ENCODE data around the gene CACNA1H. TPM values are rescaled to one million over a fixed set of nuclear protein-coding genes. Genes with fewer than 3 reads are reported as not detected.

CACNA1H gene
- total RNA-seq, 1 donor from 2014 or later: 10.9 TPM

DNA sequence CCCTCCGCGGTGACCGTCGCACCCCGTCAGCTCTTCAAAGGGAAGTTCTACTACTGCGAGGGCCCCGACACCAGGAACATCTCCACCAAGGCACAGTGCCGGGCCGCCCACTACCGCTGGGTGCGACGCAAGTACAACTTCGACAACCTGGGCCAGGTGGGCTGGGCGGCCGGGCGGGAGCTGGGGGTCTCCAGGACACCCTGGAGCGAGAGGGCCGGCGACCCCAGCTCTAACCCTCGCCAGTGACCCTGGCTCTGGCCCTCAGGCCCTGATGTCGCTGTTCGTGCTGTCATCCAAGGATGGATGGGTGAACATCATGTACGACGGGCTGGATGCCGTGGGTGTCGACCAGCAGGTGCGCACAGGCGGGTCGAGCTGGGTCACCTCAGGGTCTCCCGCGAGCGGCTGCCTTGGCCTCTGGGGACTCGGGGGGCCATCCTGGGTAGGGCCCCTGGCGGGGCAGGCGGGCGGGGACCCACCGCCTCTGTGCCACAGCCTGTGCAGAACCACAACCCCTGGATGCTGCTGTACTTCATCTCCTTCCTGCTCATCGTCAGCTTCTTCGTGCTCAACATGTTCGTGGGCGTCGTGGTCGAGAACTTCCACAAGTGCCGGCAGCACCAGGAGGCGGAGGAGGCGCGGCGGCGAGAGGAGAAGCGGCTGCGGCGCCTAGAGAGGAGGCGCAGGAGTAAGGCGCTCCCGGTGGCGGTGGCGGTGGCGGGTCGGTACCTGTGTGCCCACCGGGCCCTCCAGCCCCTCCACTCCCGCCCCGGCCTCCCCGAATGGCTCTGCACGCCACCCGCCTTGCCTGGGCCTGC lies 58.8 kb downstream of the CACNA1H start:
- DNase-seq (no peak), ATAC-seq (no peak)
- H3K27me3 ChIP-seq: no peaks in the 10 kb centered on the region
- no peak overlapping the region for H3K4me3 ChIP-seq
- no peaks in the 10 kb centered on the region for H3K9me3 ChIP-seq
- intact Hi-C loops (cut with DNase I): no loop called here
- H3K4me1 ChIP-seq: no peaks in the 10 kb centered on the region
- no peaks in the 10 kb centered on the region for H3K36me3 ChIP-seq
- TF ChIP-seq, protein P1, sequence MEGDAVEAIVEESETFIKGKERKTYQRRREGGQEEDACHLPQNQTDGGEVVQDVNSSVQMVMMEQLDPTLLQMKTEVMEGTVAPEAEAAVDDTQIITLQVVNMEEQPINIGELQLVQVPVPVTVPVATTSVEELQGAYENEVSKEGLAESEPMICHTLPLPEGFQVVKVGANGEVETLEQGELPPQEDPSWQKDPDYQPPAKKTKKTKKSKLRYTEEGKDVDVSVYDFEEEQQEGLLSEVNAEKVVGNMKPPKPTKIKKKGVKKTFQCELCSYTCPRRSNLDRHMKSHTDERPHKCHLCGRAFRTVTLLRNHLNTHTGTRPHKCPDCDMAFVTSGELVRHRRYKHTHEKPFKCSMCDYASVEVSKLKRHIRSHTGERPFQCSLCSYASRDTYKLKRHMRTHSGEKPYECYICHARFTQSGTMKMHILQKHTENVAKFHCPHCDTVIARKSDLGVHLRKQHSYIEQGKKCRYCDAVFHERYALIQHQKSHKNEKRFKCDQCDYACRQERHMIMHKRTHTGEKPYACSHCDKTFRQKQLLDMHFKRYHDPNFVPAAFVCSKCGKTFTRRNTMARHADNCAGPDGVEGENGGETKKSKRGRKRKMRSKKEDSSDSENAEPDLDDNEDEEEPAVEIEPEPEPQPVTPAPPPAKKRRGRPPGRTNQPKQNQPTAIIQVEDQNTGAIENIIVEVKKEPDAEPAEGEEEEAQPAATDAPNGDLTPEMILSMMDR (IDR thresholded peaks at IDR 0.05): no peak
- H3K27ac ChIP-seq: no peak overlapping the region

DNA sequence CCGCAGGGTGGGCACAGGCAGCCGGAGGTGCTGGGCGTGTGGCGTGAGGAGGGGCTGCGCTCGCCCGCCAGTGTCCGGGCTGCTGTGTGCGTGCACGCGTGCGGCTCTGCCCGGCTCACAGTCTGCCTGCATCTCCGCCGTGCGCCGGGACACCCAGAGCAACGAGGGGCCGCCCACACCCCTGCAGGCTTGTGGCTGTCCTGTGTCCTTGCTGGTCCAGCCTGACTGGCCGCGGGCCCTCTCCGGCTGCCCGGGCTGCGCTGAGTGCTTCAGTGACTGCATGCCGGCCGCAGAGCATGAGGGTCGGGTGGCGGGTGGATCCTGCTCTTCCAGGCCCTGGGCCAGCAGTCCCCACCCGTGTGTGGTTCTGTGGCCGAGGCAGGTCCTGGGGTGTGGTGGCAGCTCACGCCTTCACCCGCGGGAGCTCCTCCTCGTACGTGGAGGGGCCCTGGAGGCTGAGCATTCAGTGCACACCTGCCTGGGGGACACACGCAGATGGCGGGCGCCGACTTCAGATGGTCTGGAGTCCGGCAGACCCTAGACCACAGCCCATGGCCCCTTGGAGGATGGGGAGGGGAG lies 59.8 kb downstream of the CACNA1H start:
- intact Hi-C loops (cut with DNase I): no loop called here
- ATAC-seq (no peak), DNase-seq (no peak)
- no peak overlapping the region for H3K27ac ChIP-seq
- H3K27me3 ChIP-seq: no peaks in the 10 kb centered on the region
- no peak overlapping the region for H3K4me3 ChIP-seq
- no peaks in the 10 kb centered on the region for H3K36me3 ChIP-seq
- no peaks in the 10 kb centered on the region for H3K4me1 ChIP-seq
- no peaks in the 10 kb centered on the region for H3K9me3 ChIP-seq
- TF ChIP-seq, protein P1 (IDR thresholded peaks at IDR 0.05): no peak

DNA sequence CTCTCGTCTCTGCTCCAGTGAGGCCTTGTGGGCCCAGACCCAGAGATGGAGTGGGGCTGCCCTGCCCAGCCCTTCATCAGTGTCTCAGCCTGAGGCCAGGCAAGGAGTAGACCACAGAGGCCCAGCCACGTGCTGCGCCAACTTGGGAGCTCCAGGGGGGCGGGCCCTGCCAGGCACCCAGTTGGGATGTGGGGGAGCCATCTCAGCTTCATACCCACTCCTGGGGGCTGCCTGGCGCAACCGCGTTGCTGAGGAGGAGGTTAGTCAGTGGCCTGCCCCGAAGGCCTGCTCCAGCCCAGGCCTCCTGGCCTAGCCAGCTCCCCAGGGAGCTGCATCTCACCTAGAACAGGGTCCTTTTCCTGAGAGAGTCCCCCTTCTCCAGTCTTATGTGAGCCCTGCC lies 60.3 kb downstream of the CACNA1H start:
- Histone ChIP-seq H3K4me3 (no peak overlapping the region), H3K27ac (no peak overlapping the region), H3K9me3 (no peaks in the 10 kb centered on the region), H3K36me3 (no peaks in the 10 kb centered on the region), H3K4me1 (no peaks in the 10 kb centered on the region), H3K27me3 (no peaks in the 10 kb centered on the region)
- no peak for DNase-seq
- intact Hi-C loops (cut with DNase I): no loop called here
- ATAC-seq: no peak
- TF ChIP-seq, protein P1 (IDR thresholded peaks at IDR 0.05): no peak

DNA sequence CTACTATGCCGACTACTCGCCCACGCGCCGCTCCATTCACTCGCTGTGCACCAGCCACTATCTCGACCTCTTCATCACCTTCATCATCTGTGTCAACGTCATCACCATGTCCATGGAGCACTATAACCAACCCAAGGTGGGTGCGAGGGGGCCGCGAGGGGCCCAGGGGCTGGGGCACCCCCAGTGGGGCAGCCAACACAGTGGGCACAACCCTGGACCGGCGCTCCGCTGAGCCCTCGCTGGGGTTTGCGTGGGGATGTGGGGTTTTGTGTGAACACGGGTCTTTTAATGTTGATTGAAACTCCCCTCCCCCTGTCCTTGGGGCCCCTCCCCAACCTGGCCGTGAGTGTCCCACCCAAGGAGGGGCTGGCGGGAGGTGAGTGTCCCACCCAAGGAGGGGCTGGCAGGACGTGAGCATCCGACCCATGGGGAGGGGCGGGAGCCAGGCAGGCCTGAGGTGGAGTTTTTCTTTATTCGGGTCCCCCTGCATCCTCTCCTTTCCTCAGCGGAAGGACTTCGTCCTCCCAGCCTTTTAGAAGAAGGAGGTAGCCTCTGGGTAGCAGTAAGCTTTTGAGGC lies 61.0 kb downstream of the CACNA1H start:
- intact Hi-C loops (cut with DNase I): no loop called here

DNA sequence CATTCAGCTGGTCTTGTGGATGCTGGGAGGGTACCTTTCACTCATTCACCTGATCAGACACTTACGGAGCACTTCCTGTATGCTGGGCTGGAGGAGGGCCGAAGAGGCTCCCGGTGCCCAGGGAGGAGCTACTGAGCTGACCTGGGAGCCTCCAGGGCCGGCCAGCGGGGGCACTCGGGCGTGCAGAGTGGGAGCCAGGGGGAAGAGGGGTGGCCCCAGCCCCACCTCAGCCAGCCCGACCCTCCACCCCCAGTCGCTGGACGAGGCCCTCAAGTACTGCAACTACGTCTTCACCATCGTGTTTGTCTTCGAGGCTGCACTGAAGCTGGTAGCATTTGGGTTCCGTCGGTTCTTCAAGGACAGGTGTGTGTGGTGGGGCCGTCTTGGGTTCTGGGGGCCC lies 61.8 kb downstream of the CACNA1H start:
- no peaks in the 10 kb centered on the region for H3K27me3 ChIP-seq
- TF ChIP-seq, protein P1 (IDR thresholded peaks at IDR 0.05): no peak
- intact Hi-C loops (cut with DNase I): no loop called here
- no peak for ATAC-seq
- DNase-seq: no peak
- no peak overlapping the region for H3K4me3 ChIP-seq
- no peaks in the 10 kb centered on the region for H3K4me1 ChIP-seq
- no peaks in the 10 kb centered on the region for H3K9me3 ChIP-seq
- H3K27ac ChIP-seq: no peak overlapping the region
- no peaks in the 10 kb centered on the region for H3K36me3 ChIP-seq

More for the DNA sequence above, 61.0 kb downstream of the CACNA1H start:
- Histone ChIP-seq H3K27ac (no peak overlapping the region), H3K4me1 (no peaks in the 10 kb centered on the region), H3K9me3 (no peaks in the 10 kb centered on the region), H3K4me3 (no peak overlapping the region), H3K27me3 (no peaks in the 10 kb centered on the region), H3K36me3 (no peaks in the 10 kb centered on the region)
- TF ChIP-seq, protein P1 (IDR thresholded peaks at IDR 0.05): no peak
- no peak for DNase-seq
- no peak for ATAC-seq
